GM21381 (cell line): Measurements from ENCODE around the gene CRIP3.
A peak's percentile ranks its signal among the peaks of the same experiment; 100 is the strongest.

ENCODE experiments used
- ATAC-seq: cut with Tn5 transposase; IDR thresholded peaks from one replicate; pipeline ENCODE4 v1.9.1; 2021; ENCODE audit warnings: mild to moderate bottlenecking, moderate library complexity; ENCODE audit not compliant: unreplicated experiment

Gene CRIP3

GRCh38 chr6:43274916-43275597 lies 33.6 kb downstream of the CRIP3 start:
- no peak for ATAC-seq

GRCh38 chr6:43274127-43274915 lies 34.3 kb downstream of the CRIP3 start:
- ATAC-seq, result no peak

- no peak for ATAC-seq
Observed at GRCh38 chr6:43273707-43274106, 34.9 kb downstream of the CRIP3 start.

DNA sequence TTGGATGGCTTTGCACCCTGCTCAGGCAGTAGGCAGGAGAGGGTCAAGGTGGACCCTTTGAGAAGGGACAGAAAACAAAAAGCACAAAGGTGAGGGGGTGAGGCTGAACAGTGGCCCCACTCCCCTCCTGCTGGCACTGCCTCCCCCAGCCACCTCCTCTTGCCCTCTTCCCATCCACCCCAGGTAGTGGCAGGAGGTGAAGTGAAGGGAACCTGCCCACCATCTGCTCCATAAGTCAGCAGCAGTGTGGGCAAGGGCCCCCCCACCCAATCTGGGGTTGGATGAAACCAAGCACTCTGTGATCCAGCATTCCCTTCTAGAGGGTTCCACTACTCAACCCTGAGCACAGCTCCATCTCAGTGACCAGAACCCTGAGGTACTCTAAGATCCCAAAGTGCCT lies 36.7 kb downstream of the CRIP3 start:
- no peak for ATAC-seq

GRCh38 chr6:43271103-43271815 lies 37.4 kb downstream of the CRIP3 start:
- no peak for ATAC-seq

DNA sequence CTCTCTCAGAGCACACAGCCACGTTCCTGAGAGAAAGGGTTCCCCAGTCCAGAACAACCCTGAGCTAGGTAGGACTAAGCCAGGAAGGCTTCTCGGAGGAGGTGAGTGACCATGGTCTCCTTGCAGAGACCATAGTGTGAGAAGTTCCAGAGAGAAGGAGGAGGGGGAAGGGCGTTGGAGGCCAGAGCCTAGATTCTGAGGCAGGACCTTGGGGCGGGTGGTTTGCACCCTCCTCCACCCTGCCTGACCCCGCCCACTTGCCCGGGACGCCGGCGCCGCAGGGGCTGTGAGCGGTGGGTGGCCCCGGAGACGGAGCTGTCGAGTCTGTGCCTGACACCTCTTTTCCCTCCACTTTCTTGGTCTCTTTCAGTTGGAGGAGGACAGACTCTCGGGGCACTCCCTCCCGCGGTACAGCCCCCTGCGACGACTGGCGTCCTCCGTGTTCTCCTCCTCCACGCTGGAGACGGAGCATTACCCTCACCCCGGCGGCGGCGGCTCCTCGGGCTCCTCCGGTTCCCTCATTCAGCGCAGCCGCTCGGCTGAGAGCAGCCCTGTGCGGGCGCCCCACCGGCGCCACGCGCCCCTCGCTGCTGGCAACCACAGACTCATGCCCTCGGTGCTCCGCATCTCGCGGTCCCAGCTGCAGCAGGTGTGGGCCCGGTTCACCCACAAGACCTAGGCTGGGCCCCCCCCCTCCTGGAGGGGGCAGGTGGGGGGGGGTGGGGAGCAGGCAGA lies 39.2 kb downstream of the CRIP3 start:
- no peak for ATAC-seq

- no peak for ATAC-seq
Observed at GRCh38 chr6:43268782-43269272, 39.8 kb downstream of the CRIP3 start.

DNA sequence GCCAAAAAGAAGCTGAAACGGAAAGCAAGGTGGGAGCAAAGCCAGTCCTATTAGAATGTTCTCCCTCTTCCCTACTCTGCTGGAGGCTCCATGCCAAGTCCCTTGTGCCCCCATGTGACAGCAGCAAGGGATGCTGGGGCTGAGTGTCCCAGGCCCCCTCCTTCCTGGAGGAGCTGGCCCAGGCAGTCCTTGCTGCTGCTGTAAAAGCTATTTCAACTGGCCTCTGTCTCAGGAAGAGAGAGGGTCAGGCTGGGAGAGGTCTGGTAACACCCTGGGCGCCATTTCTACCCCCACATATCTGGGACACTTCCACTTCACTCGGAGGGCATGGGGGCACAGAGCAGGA lies 40.3 kb downstream of the CRIP3 start:
- ATAC-seq, result no peak

- no peak for ATAC-seq
Observed at GRCh38 chr6:43267619-43268354, 40.8 kb downstream of the CRIP3 start.

GRCh38 chr6:43265564-43265963 lies 43.1 kb downstream of the CRIP3 start:
- no peak for ATAC-seq

- ATAC-seq, result no peak
Observed at GRCh38 chr6:43264599-43265145, 44.0 kb downstream of the CRIP3 start.

DNA sequence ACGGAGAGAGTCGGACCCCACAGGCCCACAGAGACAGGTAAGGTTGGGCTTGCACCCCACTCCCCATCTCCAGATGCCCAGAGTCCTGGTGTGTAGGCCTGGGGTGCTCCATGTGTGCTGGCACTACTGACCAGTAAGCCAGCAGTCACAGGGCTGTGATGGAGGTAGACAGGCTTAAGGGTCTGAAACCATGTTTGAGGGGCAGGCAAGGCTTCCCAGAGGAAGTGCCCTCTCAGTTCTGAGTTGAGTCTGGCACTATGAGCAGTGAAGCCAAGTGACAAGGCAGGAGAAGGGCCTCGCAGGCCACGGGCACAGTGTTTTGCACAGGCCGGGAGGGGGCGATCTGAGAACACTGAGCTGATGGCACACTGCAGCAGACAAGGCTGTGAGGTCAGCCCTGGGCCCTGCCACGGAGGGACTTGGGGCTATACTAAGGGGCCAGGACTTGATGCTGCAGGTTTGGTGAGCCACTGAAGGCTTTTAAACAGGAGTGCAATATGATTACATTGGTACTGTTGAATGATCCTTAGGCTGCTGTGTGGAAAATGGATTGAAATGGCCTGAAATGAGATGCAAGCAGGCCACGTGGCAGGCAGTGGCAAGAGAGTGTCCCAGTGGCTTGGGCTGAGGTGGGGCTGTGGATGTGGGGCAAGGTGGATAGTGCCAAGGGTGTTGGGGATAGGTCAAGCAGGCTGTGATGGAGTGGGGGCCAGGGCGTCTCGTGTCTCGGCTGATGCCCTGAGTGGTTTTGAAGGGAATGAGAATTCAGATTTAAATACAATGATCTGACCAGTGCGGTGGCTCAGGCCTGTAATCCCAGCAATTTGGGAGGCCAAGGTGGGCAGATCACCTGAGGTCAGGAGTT lies 45.1 kb downstream of the CRIP3 start:
- ATAC-seq, result peak; percentile 78

GRCh38 chr6:43262780-43263313 lies 45.8 kb downstream of the CRIP3 start:
- ATAC-seq, result no peak

GRCh38 chr6:43262000-43262779 lies 46.4 kb downstream of the CRIP3 start:
- no peak for ATAC-seq

DNA sequence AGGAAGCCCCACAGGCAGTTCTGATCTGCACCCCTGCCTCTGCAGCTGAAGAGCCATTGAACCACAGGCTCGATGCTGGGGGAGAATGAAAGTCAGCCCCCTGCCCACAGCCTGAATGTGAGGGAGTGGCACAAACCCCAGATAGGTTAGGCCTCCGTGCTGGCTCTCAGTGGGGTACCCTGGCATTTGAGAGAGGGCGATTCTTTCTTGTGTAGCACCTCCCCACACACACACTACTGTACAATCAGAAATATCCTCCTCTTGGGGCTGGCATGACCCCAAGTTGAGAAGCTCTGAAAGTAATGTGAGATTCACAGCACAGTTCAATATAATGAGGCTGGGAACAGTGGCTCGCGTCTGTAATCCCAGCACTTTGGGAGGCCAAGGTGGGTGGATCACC lies 47.4 kb downstream of the CRIP3 start:
- ATAC-seq, result no peak

- ATAC-seq, result no peak
Observed at GRCh38 chr6:43260791-43261190, 47.8 kb downstream of the CRIP3 start.

DNA sequence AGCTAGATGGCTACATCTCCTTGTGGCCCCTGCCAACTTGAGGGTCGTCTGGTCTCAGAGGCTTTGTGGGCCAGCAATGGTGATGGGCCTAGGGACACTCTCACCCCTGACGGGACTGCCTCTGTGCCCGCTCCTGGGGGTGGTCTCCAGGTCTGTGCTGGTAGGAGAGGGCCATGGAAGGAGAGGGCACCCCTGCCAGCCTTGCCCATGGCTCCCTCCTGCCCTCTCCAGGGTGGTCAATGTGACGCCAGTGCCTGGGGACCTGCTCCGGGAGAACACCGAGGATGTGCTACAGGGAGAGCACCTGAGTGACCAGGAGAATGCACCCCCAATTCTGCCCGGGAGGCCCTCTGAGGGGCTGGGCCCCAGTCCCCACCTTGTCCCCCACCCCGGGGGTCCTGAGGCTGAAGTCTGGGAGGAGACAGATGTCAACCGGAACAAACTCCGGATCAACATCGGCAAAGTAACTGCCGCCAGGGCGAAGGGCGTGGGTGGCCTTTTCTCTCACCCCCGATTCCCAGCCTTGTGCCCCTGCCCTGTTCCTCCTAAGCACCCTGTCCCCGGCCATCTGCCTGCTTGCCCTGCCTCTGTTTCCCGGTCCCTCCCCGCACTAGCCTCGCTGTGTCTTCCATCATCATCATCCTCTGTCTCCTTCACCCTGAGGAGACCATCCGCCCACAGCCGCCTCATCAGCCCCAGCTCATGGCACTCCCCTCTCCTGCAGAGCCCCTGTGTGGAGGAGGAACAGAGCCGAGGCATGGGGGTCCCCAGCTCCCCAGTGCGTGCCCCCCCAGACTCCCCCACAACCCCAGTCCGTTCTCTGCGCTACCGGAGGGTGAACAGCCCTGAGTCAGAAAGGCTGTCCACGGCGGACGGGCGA lies 49.6 kb downstream of the CRIP3 start:
- ATAC-seq, result no peak
